ENCODE results near the gene TBX20. TPM values are rescaled to one million over a fixed set of nuclear protein-coding genes. Genes with fewer than 3 reads are reported as not detected.

Gene TBX20
- total RNA-seq, 1 experiment from 2014 or later: not detected

GRCh38 chr7:35258125-35258867 lies 4.4 kb upstream of the TBX20 start:
- Histone ChIP-seq H3K9me3 (ENCODE audit: low read length) (no peaks in the 10 kb centered on the region), H2AFZ (ENCODE audit: low read length) (no peak overlapping the region), H3K4me1 (ENCODE audit: low read length) (no peaks in the 10 kb centered on the region), H3K4me2 (ENCODE audit: low read depth, low read length, poor library complexity, severe bottlenecking) (no peak overlapping the region), H3K9ac (ENCODE audit: low read length) (no peak overlapping the region), H3K4me3 (ENCODE audit: low read length) (no peak overlapping the region), H3K36me3 (ENCODE audit: insufficient read depth, low read length) (no peaks in the 10 kb centered on the region), H3K79me2 (ENCODE audit: low read length) (no peaks in the 10 kb centered on the region), H3K27ac (ENCODE audit: low read length) (no peak overlapping the region), H4K20me1 (ENCODE audit: insufficient read depth, low read depth, low read length) (no peaks in the 10 kb centered on the region), H3K27me3 (ENCODE audit: low read length) (no peaks in the 10 kb centered on the region), H3K9me2 (replicated peaks; ENCODE audit: insufficient read depth, low read length) (no peaks in the 10 kb centered on the region)
- no peak for DNase-seq

GRCh38 chr7:35257251-35258124 lies 3.6 kb upstream of the TBX20 start:
- Histone ChIP-seq H3K9me2 (replicated peaks; ENCODE audit: insufficient read depth, low read length) (no peaks in the 10 kb centered on the region), H3K27me3 (ENCODE audit: low read length) (no peaks in the 10 kb centered on the region), H3K36me3 (ENCODE audit: insufficient read depth, low read length) (no peaks in the 10 kb centered on the region), H3K9ac (ENCODE audit: low read length) (no peak overlapping the region), H3K79me2 (ENCODE audit: low read length) (no peaks in the 10 kb centered on the region), H3K4me2 (ENCODE audit: low read depth, low read length, poor library complexity, severe bottlenecking) (no peak overlapping the region), H3K4me3 (ENCODE audit: low read length) (no peak overlapping the region), H3K27ac (ENCODE audit: low read length) (no peak overlapping the region), H2AFZ (ENCODE audit: low read length) (no peak overlapping the region), H3K4me1 (ENCODE audit: low read length) (no peaks in the 10 kb centered on the region), H3K9me3 (ENCODE audit: low read length) (no peaks in the 10 kb centered on the region), H4K20me1 (ENCODE audit: insufficient read depth, low read depth, low read length) (no peaks in the 10 kb centered on the region)
- DNase-seq: no peak

- no peaks in the 10 kb centered on the region for H4K20me1 ChIP-seq (ENCODE audit: insufficient read depth, low read depth, low read length)
- H3K9ac ChIP-seq (ENCODE audit: low read length): no peak overlapping the region
- DNase-seq: no peak
- H2AFZ ChIP-seq (ENCODE audit: low read length): no peak overlapping the region
- H3K4me1 ChIP-seq (ENCODE audit: low read length): no peaks in the 10 kb centered on the region
- H3K79me2 ChIP-seq (ENCODE audit: low read length): no peaks in the 10 kb centered on the region
- H3K4me3 ChIP-seq (ENCODE audit: low read length): no peak overlapping the region
- no peaks in the 10 kb centered on the region for H3K27me3 ChIP-seq (ENCODE audit: low read length)
- no peak overlapping the region for H3K4me2 ChIP-seq (ENCODE audit: low read depth, low read length, poor library complexity, severe bottlenecking)
- H3K9me2 ChIP-seq (replicated peaks; ENCODE audit: insufficient read depth, low read length): no peaks in the 10 kb centered on the region
- H3K27ac ChIP-seq (ENCODE audit: low read length): no peak overlapping the region
- no peaks in the 10 kb centered on the region for H3K36me3 ChIP-seq (ENCODE audit: insufficient read depth, low read length)
- H3K9me3 ChIP-seq (ENCODE audit: low read length): no peaks in the 10 kb centered on the region
These were observed 2.6 kb upstream of the TBX20 start for GRCh38 chr7:35256256-35257175.

GRCh38 chr7:35255443-35256255 lies 1.7 kb upstream of the TBX20 start:
- Histone ChIP-seq H2AFZ (ENCODE audit: low read length) (no peak overlapping the region), H3K27me3 (ENCODE audit: low read length) (no peaks in the 10 kb centered on the region), H3K4me2 (ENCODE audit: low read depth, low read length, poor library complexity, severe bottlenecking) (no peak overlapping the region), H3K4me3 (ENCODE audit: low read length) (no peak overlapping the region), H3K9me3 (ENCODE audit: low read length) (no peaks in the 10 kb centered on the region), H3K27ac (ENCODE audit: low read length) (no peak overlapping the region), H3K36me3 (ENCODE audit: insufficient read depth, low read length) (no peaks in the 10 kb centered on the region), H3K9ac (ENCODE audit: low read length) (no peak overlapping the region), H4K20me1 (ENCODE audit: insufficient read depth, low read depth, low read length) (no peaks in the 10 kb centered on the region), H3K9me2 (replicated peaks; ENCODE audit: insufficient read depth, low read length) (no peaks in the 10 kb centered on the region), H3K79me2 (ENCODE audit: low read length) (no peaks in the 10 kb centered on the region), H3K4me1 (ENCODE audit: low read length) (no peaks in the 10 kb centered on the region)
- no peak for DNase-seq

- Histone ChIP-seq H3K9me3 (ENCODE audit: low read length) (no peaks in the 10 kb centered on the region), H3K9ac (ENCODE audit: low read length) (no peak overlapping the region), H3K4me1 (ENCODE audit: low read length) (no peaks in the 10 kb centered on the region), H3K9me2 (replicated peaks; ENCODE audit: insufficient read depth, low read length) (no peaks in the 10 kb centered on the region), H3K4me3 (ENCODE audit: low read length) (no peak overlapping the region), H3K36me3 (ENCODE audit: insufficient read depth, low read length) (no peaks in the 10 kb centered on the region), H4K20me1 (ENCODE audit: insufficient read depth, low read depth, low read length) (no peaks in the 10 kb centered on the region), H3K27me3 (ENCODE audit: low read length) (no peaks in the 10 kb centered on the region), H3K79me2 (ENCODE audit: low read length) (no peaks in the 10 kb centered on the region), H3K4me2 (ENCODE audit: low read depth, low read length, poor library complexity, severe bottlenecking) (no peak overlapping the region), H2AFZ (ENCODE audit: low read length) (no peak overlapping the region), H3K27ac (ENCODE audit: low read length) (no peak overlapping the region)
- DNase-seq: no peak
These were observed 869 bp upstream of the TBX20 start for GRCh38 chr7:35254496-35255442.

- Histone ChIP-seq H4K20me1 (ENCODE audit: insufficient read depth, low read depth, low read length) (no peaks in the 10 kb centered on the region), H3K9ac (ENCODE audit: low read length) (no peak overlapping the region), H3K4me1 (ENCODE audit: low read length) (no peaks in the 10 kb centered on the region), H3K4me2 (ENCODE audit: low read depth, low read length, poor library complexity, severe bottlenecking) (no peak overlapping the region), H2AFZ (ENCODE audit: low read length) (no peak overlapping the region), H3K79me2 (ENCODE audit: low read length) (no peaks in the 10 kb centered on the region), H3K9me2 (replicated peaks; ENCODE audit: insufficient read depth, low read length) (no peaks in the 10 kb centered on the region), H3K36me3 (ENCODE audit: insufficient read depth, low read length) (no peaks in the 10 kb centered on the region), H3K27me3 (ENCODE audit: low read length) (no peaks in the 10 kb centered on the region), H3K4me3 (ENCODE audit: low read length) (no peak overlapping the region), H3K9me3 (ENCODE audit: low read length) (no peaks in the 10 kb centered on the region), H3K27ac (ENCODE audit: low read length) (no peak overlapping the region)
- no peak for DNase-seq
These were observed 515 bp downstream of the TBX20 start for GRCh38 chr7:35253460-35253709.
